Central memory CD8-positive, alpha-beta T cell (primary cell): Measurements from ENCODE around the gene LCP1.

Experiments used
- ATAC-seq: fragments of 150-1000 bp; cut with Tn5 transposase; replicated peaks from 2 replicates; pipeline ENCODE4 v1.10.0; 2022; ENCODE audit warnings: mild to moderate bottlenecking, moderate FRiP score, moderate number of reproducible peaks; ENCODE audit not compliant: poor library complexity, severe bottlenecking; ENCODE audit errors: extremely low read depth
- DNase-seq, 2 donors: peaks; one replicate each; pipeline ENCODE4 v3.0.0; 2021; ENCODE audit warnings: low spot score in 2 of 2
- H3K27ac Mint-ChIP-seq: one replicate; pipeline ENCODE4 v1.8.0; 2022; ENCODE audit warnings: low read depth, mild to moderate bottlenecking, moderate library complexity, mixed read lengths
- H3K27me3 Mint-ChIP-seq: one replicate; pipeline ENCODE4 v1.8.0; 2022; ENCODE audit warnings: mixed read lengths
- H3K36me3 Mint-ChIP-seq: one replicate; pipeline ENCODE4 v1.8.0; 2022; ENCODE audit warnings: mild to moderate bottlenecking, moderate library complexity, mixed read lengths; ENCODE audit not compliant: insufficient read depth
- H3K4me1 Mint-ChIP-seq: one replicate; pipeline ENCODE4 v1.8.0; 2022; ENCODE audit warnings: mixed read lengths
- H3K4me3 Mint-ChIP-seq: one replicate; pipeline ENCODE4 v1.8.0; 2022; ENCODE audit warnings: mild to moderate bottlenecking, moderate library complexity, mixed read lengths
- H3K9me3 Mint-ChIP-seq: one replicate; pipeline ENCODE4 v1.8.0; 2022; ENCODE audit warnings: mixed read lengths

LCP1 gene

DNA sequence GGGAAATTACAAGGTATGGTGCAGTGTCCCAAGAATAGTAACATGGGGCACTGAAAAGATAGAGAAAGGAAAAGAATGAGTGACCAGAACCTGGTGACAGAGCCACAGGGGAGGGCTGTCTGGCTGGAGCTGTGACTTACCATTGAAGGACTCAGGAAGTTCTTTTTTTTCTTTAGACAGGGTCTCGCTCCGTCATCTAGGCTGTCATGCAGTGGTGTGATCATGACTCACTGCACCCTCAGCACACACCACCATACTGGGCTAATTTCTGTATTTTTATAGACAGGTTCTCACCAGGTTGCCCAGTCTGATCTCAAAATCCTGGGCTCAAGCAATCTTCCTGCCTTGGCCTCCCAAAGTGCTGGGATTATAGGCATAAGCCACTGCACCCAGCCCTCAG, 68.4 kb downstream of the LCP1 start:
- H3K4me1 Mint-ChIP-seq: no peaks in the 10 kb centered on the region
- H3K27ac Mint-ChIP-seq: no peak overlapping the region
- no peaks in the 10 kb centered on the region for H3K36me3 Mint-ChIP-seq
- ATAC-seq: no peak
- no peaks in the 10 kb centered on the region for H3K9me3 Mint-ChIP-seq
- no peak for DNase-seq
- H3K27me3 Mint-ChIP-seq: peaks cover 51% of the 10 kb centered on the region
- no peak overlapping the region for H3K4me3 Mint-ChIP-seq

DNA sequence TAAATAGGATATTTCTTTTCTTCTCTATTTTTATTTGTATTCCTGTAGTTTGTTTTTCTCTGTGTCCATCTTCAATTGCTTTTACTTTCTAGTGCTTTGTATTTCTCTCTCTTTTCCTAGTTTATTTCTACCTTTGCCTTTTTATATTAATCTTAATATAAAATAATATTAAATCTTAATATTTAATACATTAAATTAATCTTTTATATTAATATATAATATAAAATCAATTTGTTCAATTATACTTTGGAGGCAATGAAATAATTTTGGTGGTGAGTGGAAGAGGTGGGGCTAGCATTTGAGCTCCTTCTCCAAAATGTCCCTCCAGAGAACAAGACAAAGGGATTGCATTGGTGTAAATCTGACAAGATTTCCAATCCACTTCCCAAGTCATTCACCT, 70.8 kb downstream of the LCP1 start:
- H3K36me3 Mint-ChIP-seq: no peaks in the 10 kb centered on the region
- peaks cover 6% of the 10 kb centered on the region for H3K4me1 Mint-ChIP-seq
- no peak overlapping the region for H3K27ac Mint-ChIP-seq
- ATAC-seq: no peak
- no peak overlapping the region for H3K4me3 Mint-ChIP-seq
- H3K9me3 Mint-ChIP-seq: no peaks in the 10 kb centered on the region
- DNase-seq: no peak
- peaks cover 70% of the 10 kb centered on the region for H3K27me3 Mint-ChIP-seq

DNA sequence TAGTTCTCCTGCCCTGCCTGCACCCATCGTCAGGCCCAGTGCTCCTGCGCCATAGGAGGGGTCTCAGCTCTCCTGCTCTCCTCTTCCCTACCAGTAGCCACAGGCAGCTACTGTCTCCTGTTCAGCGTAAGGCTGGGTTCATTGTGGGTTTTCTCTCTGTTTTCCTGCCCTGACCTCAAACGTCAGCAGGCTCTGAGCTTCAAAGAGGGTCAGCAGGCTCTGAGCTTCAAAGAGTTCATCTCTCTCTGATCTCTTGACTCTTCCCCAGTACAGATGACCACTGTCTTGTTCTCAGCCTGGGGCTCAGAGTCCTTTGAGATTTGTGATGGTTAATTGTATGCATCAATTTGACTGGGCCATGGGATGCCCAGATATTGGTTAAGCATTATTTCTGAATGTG, 72.5 kb downstream of the LCP1 start:
- Mint-ChIP-seq H3K27ac (no peak overlapping the region), H3K4me1 (peaks cover 6% of the 10 kb centered on the region), H3K27me3 (peaks cover 70% of the 10 kb centered on the region), H3K4me3 (no peak overlapping the region), H3K9me3 (no peaks in the 10 kb centered on the region), H3K36me3 (no peaks in the 10 kb centered on the region)
- DNase-seq (no peak), ATAC-seq (no peak)

DNA sequence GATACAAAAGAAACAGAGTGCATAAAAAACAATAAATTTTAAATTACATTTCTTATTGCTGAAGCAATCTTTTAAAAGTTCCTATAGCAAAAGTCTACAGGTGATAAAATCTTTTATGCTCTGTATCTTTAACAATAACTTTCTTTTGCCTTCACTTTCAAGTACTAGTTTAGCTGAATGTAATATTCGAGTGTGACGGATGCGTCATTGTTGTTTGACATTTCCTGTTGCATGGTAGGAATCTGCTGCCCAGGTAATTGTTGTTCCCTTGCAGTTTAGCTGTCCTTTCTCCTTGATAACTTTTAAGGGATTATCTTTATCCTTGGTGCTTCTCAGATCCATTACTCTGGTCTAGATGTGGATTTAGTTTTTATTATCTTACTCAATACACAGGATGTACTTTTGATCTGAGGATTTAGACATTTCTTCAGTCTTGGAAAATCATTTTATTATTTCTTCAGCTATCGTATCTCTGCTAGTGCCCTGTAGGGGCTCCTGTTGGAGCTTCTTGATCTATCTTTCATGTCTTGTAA, 75.1 kb downstream of the LCP1 start:
- no peaks in the 10 kb centered on the region for H3K36me3 Mint-ChIP-seq
- H3K4me3 Mint-ChIP-seq: no peak overlapping the region
- H3K27ac Mint-ChIP-seq: no peak overlapping the region
- H3K9me3 Mint-ChIP-seq: no peaks in the 10 kb centered on the region
- no peak for DNase-seq
- peaks cover 6% of the 10 kb centered on the region for H3K4me1 Mint-ChIP-seq
- no peak for ATAC-seq
- peaks cover 51% of the 10 kb centered on the region for H3K27me3 Mint-ChIP-seq

DNA sequence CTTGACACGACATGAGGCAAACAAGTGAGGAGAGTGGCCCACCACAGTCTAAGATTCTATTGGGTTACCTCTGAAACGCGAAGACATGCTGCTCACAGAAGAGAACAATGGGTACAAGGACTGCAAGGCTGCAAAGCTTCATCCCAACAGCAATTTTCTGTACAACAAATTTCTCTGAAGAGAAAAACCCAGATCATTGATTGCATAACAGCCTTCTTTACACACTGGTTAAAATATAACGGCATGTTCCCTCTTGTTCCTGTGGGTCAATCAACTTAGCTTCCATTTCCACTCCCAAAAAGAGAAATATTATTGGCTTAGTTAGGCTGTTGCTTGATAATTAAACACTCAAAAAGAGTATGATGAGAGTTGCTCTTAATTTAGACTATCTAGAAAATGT, 77.1 kb downstream of the LCP1 start, which contains the start of gene CPB2:
CPB2 (minus strand) TSS at position 166 of the 400 bp plus-strand sequence; CDS start at position 142, 24 bp downstream.
- H3K9me3 Mint-ChIP-seq: no peaks in the 10 kb centered on the region
- ATAC-seq (no peak), DNase-seq (no peak)
- peaks cover 32% of the 10 kb centered on the region for H3K27me3 Mint-ChIP-seq
- peaks cover 6% of the 10 kb centered on the region for H3K4me1 Mint-ChIP-seq
- H3K4me3 Mint-ChIP-seq: no peak within 1 kb of the TSS
- H3K36me3 Mint-ChIP-seq: no peaks in the 10 kb centered on the region
- H3K27ac Mint-ChIP-seq: no peak within 1 kb of the TSS

DNA sequence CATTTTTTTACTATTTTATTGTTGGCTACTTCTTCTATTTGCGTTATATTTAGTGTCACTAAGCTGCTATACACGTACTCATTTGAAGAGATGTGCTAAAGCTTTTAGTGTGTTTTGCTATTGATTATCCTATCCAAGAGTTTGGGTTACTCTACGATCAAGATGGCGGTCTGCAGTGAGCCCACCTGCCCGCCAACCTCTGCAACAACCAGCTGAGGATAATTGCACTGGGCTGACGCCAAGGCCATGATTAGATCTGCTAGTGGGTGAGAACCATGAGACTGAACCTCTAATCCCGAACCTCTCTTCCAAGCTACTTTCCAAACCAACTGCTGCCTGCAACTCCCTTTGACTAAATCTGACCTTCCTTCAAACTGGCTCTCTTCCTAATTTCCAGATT, 78.9 kb downstream of the LCP1 start:
- DNase-seq (no peak), ATAC-seq (no peak)
- H3K4me1 Mint-ChIP-seq: peaks cover 6% of the 10 kb centered on the region
- H3K4me3 Mint-ChIP-seq: no peak overlapping the region
- H3K9me3 Mint-ChIP-seq: no peaks in the 10 kb centered on the region
- H3K27me3 Mint-ChIP-seq: peaks cover 13% of the 10 kb centered on the region
- no peaks in the 10 kb centered on the region for H3K36me3 Mint-ChIP-seq
- no peak overlapping the region for H3K27ac Mint-ChIP-seq

DNA sequence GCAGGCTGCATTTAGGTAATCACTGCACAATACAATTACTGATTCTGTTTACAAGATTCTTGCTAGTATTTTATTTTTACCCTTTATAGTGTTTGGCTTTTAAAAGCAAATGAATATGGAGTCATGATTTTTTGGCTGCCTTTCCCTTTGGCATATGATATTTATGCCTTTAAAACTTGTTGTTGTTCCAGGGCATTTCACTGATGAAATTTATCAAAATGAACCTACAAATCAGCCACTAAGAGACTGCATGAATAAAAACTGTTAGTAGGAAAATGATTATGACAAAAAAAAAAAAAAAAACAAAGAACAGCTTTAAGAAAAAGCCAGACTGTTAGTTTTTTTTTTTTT, 79.7 kb downstream of the LCP1 start:
- H3K4me1 Mint-ChIP-seq: peaks cover 3% of the 10 kb centered on the region

DNA sequence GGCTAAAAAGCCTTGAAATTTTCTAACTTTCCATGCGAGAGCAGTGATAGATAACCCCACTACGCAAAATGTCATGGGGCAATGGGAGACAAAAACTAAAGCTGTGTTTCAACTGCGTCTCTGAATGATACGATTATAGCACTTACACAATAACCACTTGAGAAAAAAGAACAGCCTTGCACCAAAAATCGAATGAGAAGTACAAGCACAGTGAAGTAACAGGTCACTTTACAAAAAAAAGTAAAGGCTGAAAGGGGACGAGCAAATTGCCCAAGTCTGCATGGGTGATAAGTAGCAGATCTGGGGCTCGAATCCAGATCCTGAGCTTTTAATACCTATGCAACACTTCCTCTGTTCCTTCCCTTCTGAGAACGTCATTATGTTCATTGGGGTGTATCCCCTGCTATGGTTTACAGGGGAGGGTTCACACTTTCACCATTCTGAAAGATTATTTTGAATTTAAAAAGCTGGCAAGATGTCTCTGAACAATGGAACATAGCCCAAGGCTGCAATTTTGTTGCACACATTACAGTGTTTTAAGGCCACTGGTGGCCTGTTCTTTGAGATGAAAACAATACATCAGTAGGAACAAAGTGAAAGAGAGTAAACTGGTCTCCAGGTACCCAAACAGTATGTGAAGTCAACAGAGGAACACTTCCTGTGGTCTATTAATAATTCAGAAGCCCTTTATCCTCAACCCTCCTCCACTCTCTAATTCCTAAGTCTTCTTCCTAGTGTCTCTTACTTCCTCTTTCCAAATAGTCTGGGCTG, 80.3 kb downstream of the LCP1 start:
- no peak for DNase-seq
- no peaks in the 10 kb centered on the region for H3K36me3 Mint-ChIP-seq
- H3K4me3 Mint-ChIP-seq: no peak overlapping the region
- no peaks in the 10 kb centered on the region for H3K9me3 Mint-ChIP-seq
- no peaks in the 10 kb centered on the region for H3K4me1 Mint-ChIP-seq
- no peak overlapping the region for H3K27ac Mint-ChIP-seq
- no peak for ATAC-seq
- H3K27me3 Mint-ChIP-seq: peaks cover 7% of the 10 kb centered on the region

More for the DNA sequence above, 79.7 kb downstream of the LCP1 start:
- no peaks in the 10 kb centered on the region for H3K9me3 Mint-ChIP-seq
- H3K36me3 Mint-ChIP-seq: no peaks in the 10 kb centered on the region
- ATAC-seq: no peak
- H3K4me3 Mint-ChIP-seq: no peak overlapping the region
- H3K27ac Mint-ChIP-seq: no peak overlapping the region
- no peak for DNase-seq
- peaks cover 7% of the 10 kb centered on the region for H3K27me3 Mint-ChIP-seq

DNA sequence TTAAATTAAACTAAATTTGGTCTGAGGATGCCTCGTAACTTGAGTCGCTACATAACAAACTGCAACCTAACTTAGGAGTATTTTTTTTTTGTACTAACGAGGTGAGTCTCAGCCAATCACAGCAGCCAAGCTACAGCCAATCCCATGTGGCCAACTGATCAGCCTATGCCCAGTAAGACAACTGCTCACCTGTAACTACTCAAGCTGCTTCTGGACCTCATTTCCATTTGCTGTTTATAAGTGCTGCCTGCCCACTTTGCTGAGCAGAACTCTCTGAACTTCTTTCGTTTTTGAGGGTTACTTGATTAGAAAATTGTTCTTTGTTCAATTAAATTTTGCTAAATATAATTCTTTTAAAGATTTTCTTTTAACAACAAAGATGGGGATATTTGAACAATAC, 81.0 kb downstream of the LCP1 start:
- no peak for ATAC-seq
- H3K27ac Mint-ChIP-seq: no peak overlapping the region
- H3K9me3 Mint-ChIP-seq: no peaks in the 10 kb centered on the region
- no peaks in the 10 kb centered on the region for H3K36me3 Mint-ChIP-seq
- no peak for DNase-seq
- no peak overlapping the region for H3K4me3 Mint-ChIP-seq
- peaks cover 14% of the 10 kb centered on the region for H3K27me3 Mint-ChIP-seq
- H3K4me1 Mint-ChIP-seq: no peaks in the 10 kb centered on the region

DNA sequence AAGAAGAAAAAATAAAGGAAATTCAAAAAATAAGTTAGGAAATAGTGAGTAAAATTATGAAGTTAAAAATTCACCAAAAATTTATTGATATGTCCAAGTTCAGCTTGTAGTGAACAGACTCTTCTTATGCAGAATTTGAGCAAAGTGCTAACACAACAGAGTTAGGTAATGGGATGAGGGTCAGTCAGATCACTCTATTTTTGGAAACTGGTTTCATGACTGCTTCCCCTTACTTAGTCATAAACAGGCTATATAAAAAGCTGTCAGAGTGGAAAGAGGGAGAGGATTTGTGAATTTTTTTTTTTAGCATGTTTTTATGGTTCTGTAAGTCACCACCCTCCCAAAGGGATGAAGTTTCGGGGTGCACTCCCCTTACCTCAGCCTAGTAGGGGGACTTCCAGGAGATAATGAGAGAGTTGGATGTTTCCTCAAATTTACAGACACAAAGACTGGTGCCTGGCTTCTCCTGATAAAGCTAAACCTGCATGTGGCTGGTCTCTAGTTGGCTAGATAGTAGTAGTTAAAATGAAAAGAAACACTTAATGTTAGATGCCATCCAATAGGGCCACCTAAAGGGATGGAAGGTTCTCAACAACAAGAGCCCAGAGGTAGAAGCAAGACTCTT, 81.7 kb downstream of the LCP1 start:
- no peak for DNase-seq
- ATAC-seq: no peak
- H3K4me1 Mint-ChIP-seq: no peaks in the 10 kb centered on the region
- H3K27ac Mint-ChIP-seq: no peak overlapping the region
- no peaks in the 10 kb centered on the region for H3K9me3 Mint-ChIP-seq
- no peak overlapping the region for H3K4me3 Mint-ChIP-seq
- H3K36me3 Mint-ChIP-seq: no peaks in the 10 kb centered on the region
- H3K27me3 Mint-ChIP-seq: peaks cover 21% of the 10 kb centered on the region

DNA sequence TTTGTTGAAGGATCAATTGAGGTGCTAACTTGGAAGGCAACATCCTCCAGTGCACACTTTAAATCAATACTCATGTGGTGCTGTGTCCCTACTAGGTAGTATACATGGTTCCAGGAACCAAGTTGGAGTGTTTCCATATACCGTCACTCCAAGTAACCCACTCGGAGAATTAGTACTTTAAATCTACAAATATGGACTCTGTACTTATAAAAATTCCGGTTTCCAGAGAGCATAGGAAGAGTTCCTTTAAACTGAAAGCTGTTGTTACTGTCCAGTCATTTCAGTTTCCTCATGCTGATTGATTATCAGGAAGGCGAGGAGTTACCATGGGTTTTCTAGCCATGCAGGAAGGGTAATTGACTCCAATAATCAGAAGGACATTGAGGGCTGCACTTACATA, 84.3 kb downstream of the LCP1 start:
- no peak overlapping the region for H3K4me3 Mint-ChIP-seq
- DNase-seq (no peak), ATAC-seq (no peak)
- H3K4me1 Mint-ChIP-seq: no peaks in the 10 kb centered on the region
- peaks cover 47% of the 10 kb centered on the region for H3K27me3 Mint-ChIP-seq
- H3K27ac Mint-ChIP-seq: no peak overlapping the region
- no peaks in the 10 kb centered on the region for H3K9me3 Mint-ChIP-seq
- H3K36me3 Mint-ChIP-seq: no peaks in the 10 kb centered on the region

DNA sequence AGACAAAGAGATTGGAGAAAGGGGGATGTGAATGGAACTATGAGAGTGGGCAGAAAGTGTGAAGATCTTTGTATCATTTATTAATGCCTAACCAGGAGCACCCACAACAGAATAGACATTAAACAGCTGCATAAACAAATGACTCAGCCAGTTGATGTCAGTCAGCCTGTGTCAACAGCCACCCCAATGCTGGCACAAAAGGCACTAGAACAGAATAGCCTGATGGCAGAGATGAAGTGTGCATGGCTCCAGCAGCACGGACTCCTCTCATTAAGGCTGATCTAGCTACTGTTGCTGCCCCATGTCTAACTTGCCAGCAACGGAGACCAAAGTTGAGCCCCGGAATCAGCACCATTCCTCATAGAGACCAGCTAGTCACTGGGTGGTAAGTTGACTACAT, 85.0 kb downstream of the LCP1 start:
- no peak overlapping the region for H3K4me3 Mint-ChIP-seq

DNA sequence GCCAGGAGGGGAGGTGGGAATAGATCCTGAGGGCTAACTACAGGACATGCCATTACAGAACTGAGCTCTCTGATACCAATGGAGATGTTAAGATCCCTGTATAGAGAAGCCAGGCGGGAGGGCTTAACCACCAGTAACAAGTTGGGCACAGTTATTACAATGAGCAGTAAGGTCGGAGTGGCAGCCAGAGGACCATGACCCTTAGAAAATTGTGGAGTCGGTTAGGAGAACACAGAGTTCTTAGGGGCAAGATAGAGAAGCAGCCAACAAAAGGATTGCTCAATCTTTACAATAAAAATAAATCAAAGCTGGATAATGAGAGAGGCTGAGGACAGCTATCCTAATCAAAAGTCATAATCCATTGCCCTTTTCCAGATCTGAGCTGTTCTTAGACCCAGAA, 87.5 kb downstream of the LCP1 start:
- no peak for DNase-seq
- H3K36me3 Mint-ChIP-seq: no peaks in the 10 kb centered on the region
- H3K27ac Mint-ChIP-seq: no peak overlapping the region
- H3K4me3 Mint-ChIP-seq: no peak overlapping the region
- ATAC-seq: no peak
- H3K9me3 Mint-ChIP-seq: no peaks in the 10 kb centered on the region
- H3K27me3 Mint-ChIP-seq: peaks cover 73% of the 10 kb centered on the region
- H3K4me1 Mint-ChIP-seq: no peaks in the 10 kb centered on the region

More for the DNA sequence above, 85.0 kb downstream of the LCP1 start:
- DNase-seq: no peak
- Mint-ChIP-seq H3K27ac (no peak overlapping the region), H3K4me1 (no peaks in the 10 kb centered on the region), H3K27me3 (peaks cover 54% of the 10 kb centered on the region), H3K36me3 (no peaks in the 10 kb centered on the region), H3K9me3 (no peaks in the 10 kb centered on the region)
- no peak for ATAC-seq
